Measurements from ENCODE around the gene UBAP2.
"Not testable (repeated sequence)": the region's sequence is repeated elsewhere in the genome, so short reads cannot be mapped to it uniquely, and the experiment has no call there.

The UBAP2 gene

DNA sequence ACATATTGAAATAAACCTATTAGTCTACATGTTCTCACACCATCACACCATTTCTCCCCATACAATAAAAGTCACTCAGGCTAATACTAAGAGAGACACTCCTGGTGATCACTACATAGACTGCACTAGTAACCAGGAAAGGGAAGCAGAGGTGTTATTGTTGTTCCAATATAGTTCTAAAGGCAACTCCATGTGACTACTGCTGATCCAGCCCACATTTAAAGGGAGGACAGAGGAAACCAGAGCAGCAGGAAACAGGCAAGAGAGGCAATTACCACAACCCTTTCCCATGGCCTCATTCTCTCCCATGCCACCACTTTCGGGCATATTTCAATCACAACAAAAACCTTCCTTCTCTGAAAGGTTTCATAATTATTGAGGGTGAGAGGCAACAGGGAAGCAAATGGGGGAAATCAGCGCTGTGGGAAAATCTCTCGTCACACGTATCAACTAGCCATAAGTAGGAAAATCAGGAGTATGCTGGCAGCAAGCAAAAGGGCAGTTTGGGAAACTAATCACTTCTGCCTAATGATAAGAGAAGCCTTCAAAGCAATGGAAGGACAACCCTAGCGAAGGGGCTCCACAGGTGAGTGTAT, 1.8 kb downstream of the UBAP2 start:
- no peak for DNase-seq (ENCODE audit: low spot score)

DNA sequence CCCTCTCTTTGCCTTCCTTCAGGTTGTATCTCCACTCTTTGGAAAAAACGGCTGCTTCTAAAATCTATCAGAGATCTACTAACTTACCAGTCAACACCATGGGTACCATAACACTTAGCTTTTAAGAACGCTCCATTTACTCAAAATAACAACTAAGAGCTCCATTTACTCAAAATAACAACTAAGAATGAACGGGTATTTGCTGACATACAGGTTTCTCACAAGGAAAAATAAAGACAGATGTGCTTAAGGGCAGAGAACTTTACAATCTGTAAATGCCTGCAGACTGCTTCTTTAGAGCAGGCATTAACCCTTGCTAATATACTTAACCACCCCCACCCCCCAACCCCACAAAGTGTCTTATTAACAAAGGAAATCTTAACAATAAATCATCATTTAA, 2.8 kb downstream of the UBAP2 start:
- DNase-seq (ENCODE audit: low spot score), result no peak

DNA sequence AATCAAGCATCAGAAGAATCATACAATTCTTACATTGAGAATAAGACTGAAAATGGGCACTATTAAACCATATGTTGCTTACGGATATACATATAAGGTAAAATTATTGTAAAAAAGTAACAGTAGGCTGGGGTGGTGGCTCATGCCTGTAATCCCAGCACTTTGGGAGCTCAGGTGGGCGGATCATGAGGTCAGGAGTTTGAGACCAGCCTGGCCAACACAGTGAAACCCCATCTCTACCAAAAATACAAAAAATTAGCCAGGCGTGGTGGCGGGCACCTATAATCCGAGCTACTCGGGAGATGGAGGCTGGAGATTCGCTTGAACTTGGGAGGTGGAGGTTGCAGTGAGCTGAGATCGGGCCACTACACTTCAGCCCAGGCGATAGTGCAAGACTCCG, 6.6 kb downstream of the UBAP2 start:
- DNase-seq (ENCODE audit: low spot score), result not testable (repeated sequence)

- DNase-seq (ENCODE audit: low spot score), result not testable (repeated sequence)
Measured at GRCh38 chr9:34038851-34039250, 9.8 kb downstream of the UBAP2 start.

DNA sequence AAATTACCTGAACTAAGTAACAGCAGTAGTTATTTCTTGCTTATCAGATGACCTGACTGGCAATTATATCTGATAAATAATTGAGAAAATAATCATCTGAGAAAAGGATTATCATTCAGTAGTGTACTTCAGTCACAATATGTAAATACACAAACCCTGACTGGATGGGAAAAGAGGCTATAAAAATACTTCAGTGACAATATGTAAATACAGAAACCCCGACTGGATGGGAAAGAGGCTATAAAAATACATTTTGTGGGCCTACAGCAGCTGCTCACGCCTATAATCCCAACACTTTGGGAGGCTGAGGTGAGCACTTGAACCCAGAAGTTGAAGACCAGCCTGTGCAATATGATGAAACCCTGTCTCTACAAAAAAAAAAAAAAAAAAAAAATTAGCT, 11.1 kb downstream of the UBAP2 start:
- DNase-seq (ENCODE audit: low spot score), result no peak

DNA sequence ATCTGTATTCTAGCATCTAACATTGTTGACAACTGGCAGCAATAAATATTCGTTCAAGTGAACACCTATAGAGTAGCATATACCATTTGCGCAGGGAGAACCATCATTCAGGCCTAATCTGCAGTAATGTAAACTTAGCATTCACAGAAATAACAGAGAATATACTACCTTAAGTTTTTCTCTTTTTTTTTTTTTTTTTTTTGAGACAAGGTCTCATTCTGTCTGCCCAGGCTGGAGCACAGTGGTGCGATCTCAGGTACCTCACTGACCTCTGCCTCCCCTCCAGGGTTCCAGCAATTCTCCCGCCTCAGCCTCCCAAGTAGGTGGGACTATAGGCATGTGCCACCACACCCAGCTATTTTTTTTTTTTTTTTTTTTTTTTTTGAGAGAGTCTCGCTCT, 12.1 kb downstream of the UBAP2 start:
- no peak for DNase-seq (ENCODE audit: low spot score)

GRCh38 chr9:34035656-34036055, 13.0 kb downstream of the UBAP2 start:
- DNase-seq (ENCODE audit: low spot score), result no peak

GRCh38 chr9:34034698-34035065, 14.0 kb downstream of the UBAP2 start:
- DNase-seq (ENCODE audit: low spot score), result no peak

GRCh38 chr9:34032631-34033030, 16.1 kb downstream of the UBAP2 start:
- no peak for DNase-seq (ENCODE audit: low spot score)

GRCh38 chr9:34027845-34028574, 20.7 kb downstream of the UBAP2 start:
- DNase-seq (ENCODE audit: low spot score), result no peak

DNA sequence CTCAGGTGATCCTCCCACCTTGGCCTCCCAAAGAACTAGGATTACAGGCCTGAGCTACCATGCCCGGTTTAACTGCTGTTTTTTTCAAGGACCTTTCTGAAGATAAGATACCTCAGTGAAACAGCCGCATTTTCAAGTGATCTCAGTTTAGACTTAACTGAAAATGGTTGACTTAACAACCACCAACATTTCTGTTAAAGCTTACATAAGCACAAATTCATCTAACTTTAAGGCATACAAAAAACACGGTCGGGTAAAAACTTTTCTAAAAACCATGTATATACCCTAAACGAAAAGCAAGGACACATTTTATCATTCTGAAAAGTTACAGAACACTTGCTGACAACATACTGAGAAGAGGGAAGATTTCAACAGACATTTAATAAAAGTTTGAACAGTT, 22.9 kb downstream of the UBAP2 start:
- no peak for DNase-seq (ENCODE audit: low spot score)

DNA sequence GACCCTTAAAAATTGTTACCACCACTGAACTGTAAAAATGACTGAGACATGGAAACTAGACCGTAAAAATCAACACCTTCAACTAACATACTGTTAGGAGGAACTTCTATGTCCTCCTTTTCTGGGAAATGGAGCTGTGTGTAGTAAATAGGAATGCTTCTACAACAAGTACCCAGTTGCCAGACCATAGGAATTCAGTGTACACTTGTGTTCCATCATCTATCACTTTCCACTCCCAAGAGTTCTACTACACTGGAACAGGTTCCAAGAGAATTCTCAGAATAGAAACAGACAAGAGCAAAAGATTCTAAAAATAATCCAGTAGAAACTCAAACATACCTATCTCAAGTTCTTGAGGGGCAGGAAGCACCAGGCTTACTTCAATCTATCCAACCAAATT, 23.6 kb downstream of the UBAP2 start:
- no peak for DNase-seq (ENCODE audit: low spot score)

GRCh38 chr9:34024476-34024875, 24.2 kb downstream of the UBAP2 start:
- DNase-seq (ENCODE audit: low spot score), result not testable (repeated sequence)

DNA sequence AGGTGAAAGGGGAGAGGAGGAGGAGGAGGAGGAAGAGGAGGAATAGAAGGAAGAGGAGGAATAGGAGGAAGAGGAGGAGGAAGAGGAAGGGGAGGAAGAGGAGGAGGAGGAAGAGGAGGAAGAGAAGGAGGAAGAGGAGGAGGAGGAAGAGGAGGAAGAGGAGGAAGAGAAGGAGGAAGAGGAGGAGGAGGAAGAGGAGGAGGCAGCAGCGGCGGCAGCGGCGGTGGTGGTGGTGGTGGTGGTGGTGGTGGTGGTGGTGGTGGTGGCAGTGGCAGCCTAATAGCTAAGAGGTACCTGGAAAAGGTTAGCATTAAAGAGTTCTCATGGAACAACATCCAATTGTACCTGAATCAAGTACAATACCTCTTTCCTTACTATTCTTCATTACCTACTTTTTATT, 32.5 kb downstream of the UBAP2 start:
- DNase-seq (ENCODE audit: low spot score), result no peak

DNA sequence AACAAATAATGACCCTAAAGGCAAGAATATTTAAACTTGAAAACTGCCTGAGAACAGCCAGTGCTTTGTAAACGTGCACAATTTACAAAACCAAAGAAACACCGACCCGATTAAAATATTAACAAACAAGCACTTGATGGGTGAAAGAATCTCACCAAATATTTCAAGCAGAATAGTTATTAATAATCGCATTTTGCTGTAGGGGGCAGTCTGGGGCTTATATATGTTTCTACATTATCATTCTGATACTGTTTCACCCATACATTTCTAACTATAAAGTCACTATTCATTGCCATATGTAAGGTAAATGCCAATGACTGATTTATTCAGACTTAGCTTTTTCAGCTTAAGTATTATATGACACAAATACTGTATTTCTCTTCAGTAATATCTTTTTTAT, 37.7 kb downstream of the UBAP2 start:
- DNase-seq (ENCODE audit: low spot score), result peak; percentile 13

DNA sequence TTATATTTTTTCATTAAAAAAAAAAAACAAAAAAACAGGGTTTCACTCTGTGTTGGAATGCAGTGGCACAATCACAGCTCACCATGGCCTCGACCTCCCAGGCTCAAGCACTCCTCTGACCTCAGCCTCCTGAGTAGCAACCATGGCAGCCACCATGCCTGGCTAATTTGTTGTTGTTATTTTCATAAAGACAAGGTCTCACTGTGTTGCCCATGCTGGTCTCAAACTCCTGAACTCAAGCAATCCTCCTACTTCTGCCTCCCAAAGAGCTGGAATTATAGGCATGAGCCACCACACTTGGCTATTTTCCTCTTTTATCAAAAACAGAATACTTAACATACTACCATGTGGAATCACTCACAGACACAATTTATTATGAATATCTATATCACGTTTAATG, 46.7 kb downstream of the UBAP2 start:
- DNase-seq (ENCODE audit: low spot score), result no peak

- no peak for DNase-seq (ENCODE audit: low spot score)
Measured at GRCh38 chr9:34001298-34001697, 47.4 kb downstream of the UBAP2 start.

DNA sequence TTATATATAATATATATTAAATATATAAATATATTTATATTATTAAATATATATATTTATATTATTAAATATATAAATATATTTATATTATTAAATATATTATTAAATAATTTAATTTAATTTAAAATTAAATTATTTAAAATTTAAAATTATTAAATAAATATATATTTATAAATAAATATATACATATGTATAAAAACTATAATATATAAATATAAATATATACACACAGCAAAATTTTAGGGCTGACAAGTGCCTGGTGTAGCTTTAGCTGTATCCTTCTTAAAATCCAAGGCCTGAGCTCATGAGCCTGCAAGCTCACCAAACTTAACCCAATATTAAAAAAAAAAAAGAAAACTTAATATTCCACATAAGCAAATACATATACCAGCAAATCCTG, 53.2 kb downstream of the UBAP2 start:
- no peak for DNase-seq (ENCODE audit: low spot score)

DNA sequence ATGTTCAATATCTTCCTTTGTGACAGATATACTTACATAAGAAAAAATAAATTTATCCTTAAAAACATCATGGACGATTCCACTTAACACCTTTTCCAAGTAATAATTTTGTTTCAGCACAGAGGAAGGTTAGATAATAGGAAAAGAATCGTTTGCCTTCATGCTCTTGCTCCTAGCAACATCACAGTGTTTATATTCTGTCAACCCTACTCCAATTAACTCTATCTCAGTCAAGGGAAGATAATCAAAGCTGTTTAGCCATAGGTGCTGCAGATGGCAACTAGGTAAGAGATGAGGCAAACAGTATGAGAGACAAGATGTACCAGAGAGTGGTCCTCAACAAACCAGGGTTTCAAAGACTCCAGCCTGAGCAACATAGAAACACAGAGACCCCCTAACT, 55.6 kb downstream of the UBAP2 start:
- no peak for DNase-seq (ENCODE audit: low spot score)

GRCh38 chr9:33992632-33993031, 56.1 kb downstream of the UBAP2 start:
- no peak for DNase-seq (ENCODE audit: low spot score)

- no peak for DNase-seq (ENCODE audit: low spot score)
Measured at GRCh38 chr9:33988219-33988890, 60.3 kb downstream of the UBAP2 start.

GRCh38 chr9:33976414-33976813, 72.3 kb downstream of the UBAP2 start:
- DNase-seq (ENCODE audit: low spot score), result no peak

DNA sequence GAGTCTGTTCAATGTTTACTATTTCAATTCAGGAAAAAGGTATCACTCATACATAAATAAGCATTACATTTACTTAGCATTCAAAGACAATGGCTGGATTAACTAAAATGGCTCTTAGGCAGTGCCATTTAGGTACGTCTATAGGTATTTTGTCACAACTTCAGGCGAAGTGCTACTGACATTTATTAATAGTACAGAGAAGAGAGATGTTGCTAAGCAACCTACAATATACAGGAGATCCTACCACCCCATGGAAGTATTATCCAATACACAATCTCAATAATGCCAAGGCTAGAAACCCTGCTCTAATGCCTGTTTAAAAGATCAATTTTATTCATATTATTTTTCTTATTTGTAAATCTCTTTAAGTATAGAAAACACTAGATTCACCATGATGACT, 76.0 kb downstream of the UBAP2 start:
- DNase-seq (ENCODE audit: low spot score), result no peak

Measured in pons (tissue), 1 donor.